GM10266 (cell line): ENCODE measurements around the gene GABRA1.
A peak's percentile ranks its signal among the peaks of the same experiment; 100 is the strongest.

Source experiments
- DNase-seq: peaks from one replicate; pipeline ENCODE4 v3.0.0; 2012; ENCODE audit errors: extremely low spot score
- CTCF ChIP-seq: IDR thresholded peaks from 2 replicates; pipeline ENCODE4 v1.5.1; 2012; ENCODE audit warnings: mild to moderate bottlenecking, low read depth; ENCODE audit not compliant: control insufficient read depth, insufficient read depth; ENCODE audit errors: missing control alignments

GABRA1 gene

GRCh38 chr5:161847941-161848391 lies at the start of gene GABRA1:
TSS of gene GABRA1 (plus strand) at chr5:161848120. CDS start at chr5:161850811, 2,691 bp downstream.
- no peak for TF ChIP-seq CTCF
- no peak for DNase-seq

GRCh38 chr5:161799316-161799715 lies 48.6 kb upstream of the GABRA1 start:
- no peak for TF ChIP-seq CTCF
- no peak for DNase-seq

GRCh38 chr5:161804263-161804662 lies 43.7 kb upstream of the GABRA1 start:
- DNase-seq, result no peak
- no peak for TF ChIP-seq CTCF

GRCh38 chr5:161846746-161847145 lies 1.2 kb upstream of the GABRA1 start:
- no peak for DNase-seq
- TF ChIP-seq CTCF, result no peak

- TF ChIP-seq CTCF, result no peak
These were observed 473 bp upstream of the GABRA1 start for GRCh38 chr5:161847447-161847846.

GRCh38 chr5:161850491-161850890 lies 2.6 kb downstream of the GABRA1 start:
- DNase-seq, result no peak
- TF ChIP-seq CTCF, result no peak

More at GRCh38 chr5:161847447-161847846, 473 bp upstream of the GABRA1 start:
- no peak for DNase-seq

GRCh38 chr5:161851691-161852299 lies 3.9 kb downstream of the GABRA1 start:
- DNase-seq, result no peak
- peak; percentile 33 for TF ChIP-seq CTCF
